ENCODE measurements around the gene MIPOL1. TPM values are rescaled to one million over a fixed set of nuclear protein-coding genes. Genes with fewer than 3 reads are reported as not detected.
A peak's percentile ranks its signal among the peaks of the same experiment; 100 is the strongest.

The MIPOL1 gene
- total and polyA plus RNA-seq, 2 of the 13 experiments (the other 11 are each of a cell fraction or from before 2014, with no cell fraction given): 8.6 to 34.2 TPM

GRCh38 chr14:37422319-37422718, 224.6 kb downstream of the MIPOL1 start:
- in situ Hi-C loops (cut with HindIII; ENCODE audit: extremely low pct_ligation_motif_present, low pct_unique_long_range_greater_than_20kb) (no loop called here), intact Hi-C loops (cut with micrococcal nuclease; ENCODE audit: unreplicated experiment) (no loop called here)
- ChIA-PET POLR2A (no interaction called here), CTCF (ENCODE audit: low intra/inter-chr PET ratio, low total read pairs) (no interaction called here)
- no peak for ATAC-seq
- no peak for FAIRE-seq
- Histone ChIP-seq H3K36me3 (replicated peaks in 1 of 2; ENCODE audit: control insufficient read depth in 1 of 2, insufficient read depth in 2 of 2, low read length in 2 of 2) (0 out of 5 replicates have a peak, but pooled peaks cover 0 to 1% of the 10 kb centered on the region in 2 experiments), H3K4me3 (replicated peaks in 1 of 3; ENCODE audit: insufficient read depth in 1 of 3, low read depth in 2 of 3, low read length in 3 of 3) (no peak overlapping the region), H3K4me1 (ENCODE audit: insufficient read depth, low read length) (peaks cover 22% of the 10 kb centered on the region), H3K9me3 (ENCODE audit: low read length) (no peaks in the 10 kb centered on the region), H3K27ac (ENCODE audit: extremely low read length, insufficient read depth, low read length) (no peak overlapping the region), H3K27me3 (ENCODE audit: control insufficient read depth in 1 of 2, insufficient read depth in 2 of 2, low read length in 2 of 2) (no peaks in the 10 kb centered on the region), H3K4me2 (ENCODE audit: low read depth, low read length) (no peak overlapping the region), H4K20me1 (ENCODE audit: insufficient read depth, low read length) (no peaks in the 10 kb centered on the region), H3K9ac (ENCODE audit: insufficient read depth, low read depth, low read length) (no peak overlapping the region), H2AFZ (ENCODE audit: low read length) (no peak overlapping the region), H3K79me2 (ENCODE audit: insufficient read depth, low read length) (no peaks in the 10 kb centered on the region)
- DNase-seq (ENCODE audit: low spot score): no peak
- BruUV-seq (replicated peaks): no TSS peak
- TF ChIP-seq SP1 (IDR thresholded peaks at IDR 0.05) (no peak), SP1 (CRISPR knock-in tag; IDR thresholded peaks at IDR 0.05) (no peak), ZBTB26 (CRISPR knock-in tag; IDR thresholded peaks at IDR 0.05; ENCODE audit: borderline replicate concordance) (no peak), ZNF652 (CRISPR knock-in tag; IDR thresholded peaks at IDR 0.05; ENCODE audit: borderline replicate concordance, low read depth) (0 out of 2 replicates have a peak, but pooled peaks have one; percentile 21), ZNF280D (CRISPR knock-in tag; IDR thresholded peaks at IDR 0.05) (0 out of 2 replicates have a peak, but pooled peaks have one; percentile 4), ZNF230 (CRISPR knock-in tag; IDR thresholded peaks at IDR 0.05) (no peak), SALL2 (CRISPR knock-in tag; IDR thresholded peaks at IDR 0.05) (no peak), ISL2 (CRISPR knock-in tag; IDR thresholded peaks at IDR 0.05) (no peak), ZSCAN20 (CRISPR knock-in tag; IDR thresholded peaks at IDR 0.05; ENCODE audit: borderline replicate concordance) (0 out of 2 replicates have a peak, but pooled peaks have one; percentile 32), PHF5A (CRISPR knock-in tag; IDR thresholded peaks at IDR 0.05; ENCODE audit: low read depth, unreplicated experiment) (no peak), IKZF1 (IDR thresholded peaks at IDR 0.05) (no peak), ZFP91 (CRISPR knock-in tag; IDR thresholded peaks at IDR 0.05; ENCODE audit: borderline replicate concordance) (no peak), ARID2 (CRISPR knock-in tag; IDR thresholded peaks at IDR 0.05; ENCODE audit: borderline replicate concordance) (0 out of 2 replicates have a peak, but pooled peaks have one; percentile 38), ZNF496 (CRISPR knock-in tag; IDR thresholded peaks at IDR 0.05; ENCODE audit: insufficient replicate concordance) (no peak), GPBP1L1 (CRISPR knock-in tag; IDR thresholded peaks at IDR 0.05) (no peak)
